NOMO-1 (cell line): ENCODE results near the gene SAV1.
A peak's percentile ranks its signal among the peaks of the same experiment; 100 is the strongest.
"Not testable (repeated sequence)": the region's sequence is repeated elsewhere in the genome, so short reads cannot be mapped to it uniquely, and the experiment has no call there.

ENCODE experiments used
- DNase-seq, 2 experiments: peaks; one replicate each; lab custom pipeline; 2025; ENCODE audit not compliant: unreplicated experiment in 2 of 2; lab: John Stamatoyannopoulos, UW

Gene SAV1

DNA sequence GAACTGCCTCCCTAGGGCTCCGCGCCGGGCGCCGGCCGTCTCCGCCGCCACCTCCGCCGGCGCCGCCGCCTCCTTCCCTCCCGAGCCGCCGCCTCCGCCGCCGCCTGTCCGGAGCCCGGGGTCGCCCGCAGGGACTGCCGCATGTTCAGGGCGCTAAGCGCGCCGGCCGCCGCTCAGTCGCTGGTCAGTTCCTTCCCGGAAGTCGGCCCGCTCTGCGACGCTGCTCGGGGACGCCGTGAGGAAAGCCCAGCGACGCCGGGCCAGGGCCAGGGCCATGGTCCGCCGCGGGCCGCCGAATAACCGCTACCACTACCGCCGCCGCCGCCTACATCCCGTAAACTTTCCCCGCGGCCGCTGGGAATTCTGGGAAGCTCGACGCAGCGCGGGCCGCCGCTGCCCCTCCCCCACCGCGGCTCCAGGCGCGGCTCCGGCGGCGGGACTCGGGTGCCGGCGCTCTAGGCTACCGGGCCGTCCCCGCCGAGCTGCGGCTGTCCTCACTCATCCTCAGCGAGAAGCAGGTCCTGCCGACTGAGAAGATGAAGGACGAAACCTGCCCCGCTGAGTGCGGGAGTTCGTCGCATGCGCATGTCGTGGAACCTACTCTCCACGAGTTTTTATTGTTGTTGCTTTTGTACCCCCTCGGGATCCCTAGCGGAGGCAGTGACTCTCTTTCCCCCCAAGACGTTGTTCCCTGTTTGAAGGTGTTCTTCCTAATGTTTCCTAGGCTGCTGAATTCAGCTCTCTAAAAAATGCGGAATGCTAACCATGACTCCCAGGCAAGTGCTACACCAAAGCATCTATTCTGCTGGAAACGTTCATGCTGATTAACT lies at the start of gene SAV1:
Gene SAV1 (minus strand): TSS at position 311 of the 830 bp plus-strand sequence. CDS start 339 bp downstream, outside the sequence.
- peak; percentile 27 to 29 for DNase-seq

DNA sequence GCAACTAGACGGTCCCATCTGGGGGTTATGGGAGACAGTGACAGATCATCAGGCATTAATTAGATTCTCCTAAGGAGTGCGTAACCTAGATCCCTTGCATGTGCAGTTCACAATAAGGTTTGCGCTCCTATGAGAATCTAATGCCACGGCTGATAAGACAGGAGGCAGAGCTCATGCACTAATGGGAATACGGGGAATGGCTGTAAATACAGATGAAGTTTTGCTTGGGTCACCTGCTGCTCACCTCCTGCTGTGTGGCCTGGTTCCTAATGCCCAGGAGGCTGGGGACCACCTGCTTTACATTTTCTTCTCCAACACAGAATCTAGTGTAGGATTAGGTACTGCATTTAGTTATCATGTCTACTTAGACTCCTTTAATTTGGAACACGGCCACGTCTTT lies 49.7 kb upstream of the SAV1 start:
- DNase-seq, result no peak

DNA sequence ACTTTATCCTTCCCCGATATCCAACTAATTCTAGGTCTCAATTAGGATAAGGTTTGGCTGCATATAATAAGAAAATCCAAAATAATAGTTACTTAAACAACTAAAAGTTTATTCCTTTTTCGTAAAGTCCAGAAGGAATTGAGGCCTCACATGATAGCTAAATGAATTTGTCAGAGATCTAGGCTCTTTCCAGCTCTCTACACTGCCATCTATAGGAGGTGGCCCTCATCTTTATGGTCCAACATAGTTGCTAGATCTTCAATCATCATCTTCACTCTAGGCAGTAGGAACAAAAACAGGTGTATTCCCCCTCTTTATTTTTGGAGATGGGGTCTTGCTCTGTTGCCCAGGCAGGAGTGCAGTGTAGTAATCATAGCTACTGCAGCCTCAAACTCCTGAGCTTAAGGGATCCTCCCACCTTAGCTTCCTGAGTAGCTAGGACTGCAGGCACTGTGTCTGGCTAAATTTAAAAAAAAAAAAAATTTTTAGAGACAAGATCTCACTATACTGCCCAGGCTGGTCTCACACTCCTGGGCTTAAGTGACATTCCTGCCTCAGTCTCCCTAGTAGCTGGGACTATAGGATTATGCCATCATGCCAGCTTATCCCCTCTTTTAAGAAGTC lies 46.5 kb upstream of the SAV1 start:
- peak in 1 of 2 experiments; percentile 0 for DNase-seq

DNA sequence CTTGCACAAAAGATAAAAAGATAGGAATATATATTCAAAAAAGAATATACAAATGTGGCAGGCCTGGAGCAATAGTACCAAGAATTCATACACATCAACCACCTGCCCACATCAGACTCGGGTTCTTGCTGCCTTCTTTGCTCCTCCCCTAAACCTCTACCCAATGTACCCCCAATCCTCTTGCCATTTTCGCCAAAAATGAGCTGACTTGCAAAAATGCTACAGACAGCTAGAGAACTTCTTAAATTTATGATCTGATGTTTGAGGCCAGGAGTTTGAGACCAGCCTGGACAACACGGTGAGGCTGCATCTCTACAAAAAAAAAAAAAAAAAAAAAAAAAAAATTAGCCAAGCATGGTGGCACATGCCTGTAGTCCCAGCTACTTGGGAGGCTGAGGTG lies 42.9 kb upstream of the SAV1 start:
- no peak for DNase-seq

- DNase-seq, result no peak
Measured at GRCh38 chr14:50705026-50705593, 37.0 kb upstream of the SAV1 start.

DNA sequence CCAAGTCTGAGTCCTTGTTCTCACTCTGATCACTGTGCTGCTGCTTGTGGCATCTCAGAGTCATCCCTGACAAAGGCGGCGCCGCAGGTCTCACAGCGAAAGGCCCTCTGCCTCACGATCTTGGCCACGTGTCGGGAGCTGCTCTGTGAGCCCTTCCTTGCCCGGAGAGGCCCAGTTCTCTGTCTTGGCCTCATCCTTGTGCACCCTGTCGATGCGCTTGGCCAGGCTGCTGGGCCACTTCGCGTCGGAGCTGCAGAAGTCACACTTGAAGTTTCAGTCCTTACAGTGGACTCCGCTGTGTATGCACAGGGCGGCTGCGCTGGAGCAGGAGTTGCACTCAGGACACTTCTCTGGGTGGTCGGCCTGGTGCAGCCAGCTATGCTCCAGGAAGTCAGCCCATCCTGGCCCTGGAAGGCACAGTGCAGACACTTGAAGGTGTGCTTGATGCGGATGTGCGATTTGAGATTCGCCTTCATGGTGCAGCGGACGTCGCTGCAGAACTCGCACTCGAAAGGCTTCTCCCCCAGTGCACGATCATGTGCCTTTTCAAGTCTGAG lies 36.4 kb upstream of the SAV1 start:
- no peak for DNase-seq

GRCh38 chr14:50697659-50698290 lies 29.7 kb upstream of the SAV1 start:
- no peak for DNase-seq

- not testable (repeated sequence) for DNase-seq
Measured at GRCh38 chr14:50694260-50694659, 26.2 kb upstream of the SAV1 start.

DNA sequence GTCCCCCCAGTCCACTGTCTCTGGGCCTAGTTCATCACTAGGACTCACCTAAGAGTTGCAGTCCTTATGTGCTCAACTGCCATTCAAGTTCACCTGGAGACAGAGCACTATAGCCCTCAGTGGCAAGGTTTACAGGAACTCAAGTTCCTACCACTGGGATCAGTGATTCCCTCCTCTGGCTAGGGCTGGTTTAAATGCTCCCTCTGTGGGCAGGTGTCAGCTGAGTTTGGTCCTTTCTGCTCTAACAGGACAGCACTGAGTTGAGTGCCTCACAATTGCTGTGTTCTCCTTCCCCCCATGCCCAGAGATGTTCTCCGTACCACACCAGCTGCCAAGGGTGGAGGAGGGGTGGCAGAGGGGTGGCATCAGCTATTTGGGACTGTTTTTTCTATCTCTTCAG lies 20.8 kb upstream of the SAV1 start:
- DNase-seq, result no peak

DNA sequence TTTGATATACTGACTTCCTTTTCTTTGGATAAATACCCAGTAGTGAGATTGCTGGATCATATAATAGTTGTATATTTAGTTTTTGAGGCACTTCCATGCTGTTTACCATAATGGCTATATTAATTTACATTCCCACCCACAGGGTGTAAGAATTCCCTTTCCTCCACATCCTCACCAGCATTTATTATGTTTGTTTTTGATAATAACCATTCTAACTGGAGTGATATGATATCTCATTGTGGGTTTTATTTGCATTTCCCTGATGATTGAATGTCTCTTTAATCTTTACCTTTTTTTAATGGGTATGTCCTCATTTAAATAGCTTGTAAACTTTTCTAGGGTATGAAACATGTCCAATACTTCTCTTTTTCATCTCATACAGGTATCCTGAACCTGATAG lies 11.6 kb upstream of the SAV1 start:
- DNase-seq, result no peak

- DNase-seq, result no peak
Measured at GRCh38 chr14:50678163-50678562, 10.1 kb upstream of the SAV1 start.

GRCh38 chr14:50677527-50678063 lies 9.5 kb upstream of the SAV1 start:
- DNase-seq, result peak; percentile 1 to 52

DNA sequence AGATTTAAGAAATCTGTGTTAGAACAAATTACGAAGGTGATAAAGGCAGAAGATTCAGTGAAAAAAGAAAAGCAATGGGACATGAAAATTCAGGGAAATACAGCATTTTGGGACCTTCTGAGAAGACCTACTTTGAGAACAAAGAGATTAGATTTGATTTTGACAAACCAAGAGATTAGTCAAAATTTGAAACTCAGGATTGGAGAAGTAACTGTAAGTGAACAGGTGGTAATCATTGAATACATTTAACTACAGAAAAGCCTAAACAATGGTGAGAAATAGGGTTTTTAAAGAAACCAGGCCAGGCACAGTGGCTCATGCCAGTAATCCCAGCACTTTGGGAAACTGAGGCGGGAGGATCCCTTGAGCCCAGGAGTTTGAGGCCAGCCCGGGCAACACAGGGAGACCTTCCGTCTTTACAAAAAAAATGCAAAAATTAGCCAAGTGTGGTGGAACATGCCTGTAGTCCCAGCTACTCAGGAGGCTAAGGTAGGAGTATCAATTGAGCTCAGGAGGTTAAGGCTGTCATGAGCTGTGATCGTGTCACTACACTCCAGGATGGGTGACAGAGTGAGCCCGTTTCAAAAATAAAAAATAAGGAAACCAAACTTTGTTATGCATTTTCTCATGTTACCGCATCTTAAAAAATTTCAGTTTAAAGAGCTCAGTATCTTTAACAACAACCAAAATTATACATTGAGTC lies 8.9 kb upstream of the SAV1 start:
- no peak for DNase-seq

- DNase-seq, result no peak
Measured at GRCh38 chr14:50675597-50675996, 7.5 kb upstream of the SAV1 start.

GRCh38 chr14:50670866-50671256 lies 2.8 kb upstream of the SAV1 start:
- DNase-seq, result no peak

DNA sequence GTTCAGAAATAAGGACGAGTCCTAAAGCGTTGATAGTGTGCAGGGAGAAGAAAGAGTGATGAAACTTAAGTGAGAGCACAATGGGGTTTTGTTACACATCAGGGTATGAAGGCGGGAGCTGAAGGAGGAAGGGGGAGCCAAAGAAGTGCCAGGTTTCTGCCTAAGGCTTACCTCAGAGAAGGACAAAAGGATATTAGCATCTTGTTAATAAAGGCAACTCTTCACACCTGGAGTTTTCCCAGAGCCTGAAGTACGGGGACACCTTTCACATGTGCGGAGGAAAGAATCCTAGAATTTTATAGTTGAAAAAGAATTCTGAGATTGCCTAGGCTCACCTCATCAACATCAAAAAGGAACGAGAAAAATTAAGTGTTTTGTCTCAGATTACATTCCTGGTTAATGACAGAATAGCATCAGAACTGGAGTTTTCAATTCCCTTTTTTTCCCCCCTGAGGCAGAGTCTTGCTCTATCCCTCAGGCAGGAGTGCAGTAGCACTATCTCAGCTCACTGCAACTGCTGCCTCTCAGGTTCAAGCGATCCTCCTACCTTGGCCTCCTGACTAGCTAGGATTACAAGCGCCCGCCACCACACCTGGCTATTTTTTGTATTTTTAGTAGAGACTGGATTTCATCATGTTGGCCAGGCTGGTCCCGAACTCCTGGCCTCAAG lies 2.2 kb upstream of the SAV1 start:
- no peak for DNase-seq

GRCh38 chr14:50669441-50669986 lies 1.4 kb upstream of the SAV1 start:
- DNase-seq, result no peak

- DNase-seq, result no peak
Measured at GRCh38 chr14:50668826-50669143, 679 bp upstream of the SAV1 start.

DNA sequence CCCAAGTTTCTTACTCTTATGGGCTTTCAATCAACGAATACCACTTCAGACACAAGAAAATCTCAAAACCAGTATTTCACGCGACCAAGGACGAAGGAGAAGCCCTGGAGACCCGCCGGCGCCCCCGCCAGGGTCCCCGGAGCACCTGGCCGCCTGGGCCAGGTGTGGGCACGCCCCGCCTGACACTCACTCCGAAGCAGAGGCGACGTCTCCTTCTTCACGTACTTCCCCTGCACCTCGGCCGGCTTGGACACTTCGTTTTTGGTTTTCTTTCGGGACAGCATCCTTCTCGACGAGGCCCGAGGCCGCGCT lies 466 bp downstream of the SAV1 start:
- no peak for DNase-seq
